HG03196 (cell line): ENCODE measurements around the gene ALOX5AP.

ENCODE experiments used
- ATAC-seq: cut with Tn5 transposase; IDR thresholded peaks from one replicate; pipeline ENCODE4 v1.9.1; 2021; ENCODE audit not compliant: unreplicated experiment

ALOX5AP gene

GRCh38 chr13:30755678-30756077, 20.3 kb downstream of the ALOX5AP start:
- ATAC-seq, result no peak

- ATAC-seq, result no peak
Observed at GRCh38 chr13:30757026-30757742, 21.8 kb downstream of the ALOX5AP start.

- no peak for ATAC-seq
Observed at GRCh38 chr13:30759748-30760147, 24.4 kb downstream of the ALOX5AP start.

GRCh38 chr13:30762643-30763042, 27.3 kb downstream of the ALOX5AP start:
- no peak for ATAC-seq

GRCh38 chr13:30763786-30764413, 28.6 kb downstream of the ALOX5AP start:
- ATAC-seq, result no peak

GRCh38 chr13:30766231-30766630, 30.9 kb downstream of the ALOX5AP start:
- ATAC-seq, result no peak

GRCh38 chr13:30770929-30771328, 35.6 kb downstream of the ALOX5AP start:
- ATAC-seq, result no peak

GRCh38 chr13:30773561-30773960, 38.2 kb downstream of the ALOX5AP start:
- no peak for ATAC-seq

- ATAC-seq, result no peak
Observed at GRCh38 chr13:30774214-30774730, 38.9 kb downstream of the ALOX5AP start.

- ATAC-seq, result no peak
Observed at GRCh38 chr13:30776661-30777060, 41.3 kb downstream of the ALOX5AP start.

GRCh38 chr13:30779016-30779415, 43.7 kb downstream of the ALOX5AP start:
- no peak for ATAC-seq

GRCh38 chr13:30779608-30780007, 44.3 kb downstream of the ALOX5AP start:
- no peak for ATAC-seq

- no peak for ATAC-seq
Observed at GRCh38 chr13:30780338-30780981, 45.1 kb downstream of the ALOX5AP start.

- ATAC-seq, result no peak
Observed at GRCh38 chr13:30785191-30785850, 50.0 kb downstream of the ALOX5AP start.

GRCh38 chr13:30786648-30787047, 51.3 kb downstream of the ALOX5AP start:
- no peak for ATAC-seq

- ATAC-seq, result no peak
Observed at GRCh38 chr13:30787738-30788525, 52.6 kb downstream of the ALOX5AP start.

GRCh38 chr13:30789166-30789862, 54.0 kb downstream of the ALOX5AP start:
- no peak for ATAC-seq

GRCh38 chr13:30790592-30790991, 55.2 kb downstream of the ALOX5AP start:
- no peak for ATAC-seq

- ATAC-seq, result no peak
Observed at GRCh38 chr13:30791354-30792001, 56.1 kb downstream of the ALOX5AP start.
